GM04504 (cell line): ENCODE results near the gene ATOX1.

Source experiments
- DNase-seq: peaks from one replicate; pipeline ENCODE4 v3.0.0-alpha.2; 2012; ENCODE audit warnings: low read depth

ATOX1 gene

GRCh38 chr5:151770383-151771258 lies 12.2 kb upstream of the ATOX1 start:
- peak; percentile 54 for DNase-seq

- no peak for DNase-seq
Measured at GRCh38 chr5:151766975-151767374, 8.5 kb upstream of the ATOX1 start.

- DNase-seq = no peak
Measured at GRCh38 chr5:151764801-151765200, 6.4 kb upstream of the ATOX1 start.

DNA sequence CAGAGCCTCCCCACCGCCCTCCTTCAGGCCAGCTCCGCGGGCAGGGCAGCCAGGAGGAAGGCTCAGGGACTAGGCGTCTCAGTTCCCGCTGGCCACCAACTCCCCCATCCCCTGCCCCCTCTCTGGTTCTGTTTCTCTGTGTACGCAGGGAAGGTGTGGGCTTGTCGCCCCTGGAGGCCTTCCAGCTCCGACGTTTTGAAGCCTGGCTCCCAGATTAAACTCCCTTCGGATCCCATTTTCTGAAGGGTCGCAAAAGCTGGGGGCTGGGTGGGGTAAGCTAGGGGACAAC lies 346 bp downstream of the ATOX1 start:
- no peak for DNase-seq

DNA sequence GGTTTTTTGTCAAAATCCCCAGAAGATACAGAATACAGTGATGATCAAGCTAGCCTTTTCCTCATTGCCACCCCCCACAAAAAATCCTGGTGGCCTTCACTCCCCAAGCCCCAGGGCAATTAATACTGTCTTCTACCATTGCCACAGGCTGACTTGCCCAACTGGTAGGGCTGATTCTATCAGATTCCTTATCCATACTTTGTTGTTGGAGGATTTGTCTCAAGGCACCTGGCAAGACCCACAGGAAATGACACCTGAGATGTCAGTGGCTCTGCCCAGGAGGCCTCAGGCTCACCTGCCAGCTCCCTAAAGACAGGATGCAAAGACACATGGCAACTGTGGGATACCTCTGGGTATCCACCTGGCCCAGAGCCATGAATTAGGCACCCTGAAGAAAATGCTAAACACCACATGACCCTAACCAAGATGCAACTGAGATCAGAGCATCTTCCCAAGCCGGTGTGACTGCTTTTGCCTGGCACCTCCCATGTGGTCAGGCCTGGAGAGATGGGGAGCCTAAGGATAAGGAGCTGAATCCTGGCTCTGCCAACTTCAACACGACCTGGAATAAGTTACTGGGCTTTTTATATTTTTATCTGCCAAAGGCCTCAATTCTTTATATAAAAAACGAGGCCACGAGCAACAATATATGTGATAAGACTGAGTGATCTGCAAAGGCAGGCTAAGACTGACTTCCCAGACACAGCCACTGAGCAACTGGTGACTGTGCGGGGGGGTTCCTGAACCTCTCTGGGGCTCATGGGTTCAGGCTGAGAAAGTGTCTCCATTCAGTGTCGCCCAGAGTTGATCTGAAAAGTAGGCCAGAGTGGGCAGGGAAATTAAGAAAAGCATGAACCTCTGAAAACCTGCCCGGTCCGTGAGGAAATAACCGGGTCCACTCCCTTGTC lies 944 bp downstream of the ATOX1 start:
- DNase-seq = no peak

GRCh38 chr5:151755383-151755782 lies 3.0 kb downstream of the ATOX1 start:
- DNase-seq = no peak

DNA sequence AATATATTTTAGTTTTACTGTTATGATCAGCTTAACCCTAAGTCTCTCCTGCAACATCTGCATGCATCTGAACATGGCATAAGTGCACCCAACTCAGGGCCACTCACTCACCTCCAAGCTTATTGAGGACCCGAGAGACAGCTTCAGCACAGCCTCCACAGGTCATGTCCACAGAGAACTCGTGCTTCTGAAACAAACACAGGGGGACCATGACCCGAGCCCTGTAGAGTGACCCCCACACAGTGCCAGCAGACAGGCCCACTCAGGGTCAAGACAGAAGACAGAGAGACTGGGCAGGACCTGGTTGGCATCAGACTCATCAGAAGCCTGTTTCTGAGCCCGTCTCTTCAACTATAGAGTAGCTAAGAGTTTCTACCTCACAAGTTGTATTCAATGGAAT lies 6.8 kb downstream of the ATOX1 start:
- DNase-seq = no peak

GRCh38 chr5:151751091-151751490 lies 7.3 kb downstream of the ATOX1 start:
- DNase-seq = no peak

GRCh38 chr5:151750121-151750520 lies 8.3 kb downstream of the ATOX1 start:
- DNase-seq = no peak

DNA sequence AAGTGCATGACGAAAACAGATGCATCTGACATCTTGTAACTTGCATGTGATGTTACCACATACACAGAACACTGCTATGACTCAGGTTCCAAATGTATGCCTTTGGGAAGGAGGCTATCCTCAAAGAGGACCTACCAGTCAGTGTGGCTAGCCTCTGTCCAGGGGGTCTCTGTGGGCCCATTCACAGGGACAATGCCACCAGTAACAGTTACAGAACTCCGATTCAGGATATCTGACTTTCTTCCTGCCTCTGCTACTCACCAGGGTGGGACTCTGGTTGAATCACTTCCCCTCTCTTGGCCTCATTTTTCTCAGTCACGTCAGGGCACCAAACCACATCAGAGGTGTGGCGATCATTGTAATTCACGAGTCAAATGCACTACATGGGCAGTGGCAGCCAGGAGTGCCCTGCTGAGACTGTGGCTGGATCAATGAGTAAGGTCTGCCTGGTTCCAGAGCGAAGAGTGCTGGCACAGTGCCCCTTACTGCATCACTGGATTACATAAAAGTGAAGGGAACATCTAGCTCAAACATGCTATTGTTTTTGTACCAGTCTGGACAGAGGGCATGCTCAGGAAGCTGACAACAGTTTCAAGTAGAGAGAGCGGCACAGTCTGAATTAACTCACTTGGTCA lies 13.2 kb downstream of the ATOX1 start:
- DNase-seq = peak; percentile 71

GRCh38 chr5:151743530-151743929 lies 14.9 kb downstream of the ATOX1 start:
- no peak for DNase-seq

GRCh38 chr5:151742870-151743294 lies 15.5 kb downstream of the ATOX1 start:
- DNase-seq = no peak

GRCh38 chr5:151741678-151742423 lies 16.6 kb downstream of the ATOX1 start:
- no peak for DNase-seq

- DNase-seq = no peak
Measured at GRCh38 chr5:151740958-151741373, 17.5 kb downstream of the ATOX1 start.

GRCh38 chr5:151740336-151740942 lies 18.0 kb downstream of the ATOX1 start:
- DNase-seq = peak; percentile 93

DNA sequence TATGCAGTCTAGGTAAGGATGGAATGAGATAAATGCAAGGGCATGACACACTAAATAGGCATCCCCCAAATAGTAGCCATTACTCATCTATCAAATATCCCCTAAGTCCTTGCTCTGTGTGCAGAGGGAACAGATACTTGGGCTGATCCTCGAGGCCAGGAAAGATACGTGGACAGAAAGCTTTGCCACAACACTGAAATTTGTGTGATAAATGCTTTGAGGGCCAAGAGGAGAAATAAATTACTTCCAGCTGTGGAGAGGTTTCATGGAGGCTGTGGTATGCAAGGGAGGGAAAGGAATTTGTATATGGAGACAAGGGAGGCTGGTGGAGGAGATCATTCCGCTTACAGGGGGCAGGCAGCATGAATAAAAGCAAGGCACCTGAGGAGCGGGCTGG lies 18.5 kb downstream of the ATOX1 start:
- peak; percentile 91 for DNase-seq

- no peak for DNase-seq
Measured at GRCh38 chr5:151739395-151739794, 19.0 kb downstream of the ATOX1 start.

- no peak for DNase-seq
Measured at GRCh38 chr5:151738125-151738848, 20.1 kb downstream of the ATOX1 start.

- DNase-seq = no peak
Measured at GRCh38 chr5:151737431-151737830, 21.0 kb downstream of the ATOX1 start.

DNA sequence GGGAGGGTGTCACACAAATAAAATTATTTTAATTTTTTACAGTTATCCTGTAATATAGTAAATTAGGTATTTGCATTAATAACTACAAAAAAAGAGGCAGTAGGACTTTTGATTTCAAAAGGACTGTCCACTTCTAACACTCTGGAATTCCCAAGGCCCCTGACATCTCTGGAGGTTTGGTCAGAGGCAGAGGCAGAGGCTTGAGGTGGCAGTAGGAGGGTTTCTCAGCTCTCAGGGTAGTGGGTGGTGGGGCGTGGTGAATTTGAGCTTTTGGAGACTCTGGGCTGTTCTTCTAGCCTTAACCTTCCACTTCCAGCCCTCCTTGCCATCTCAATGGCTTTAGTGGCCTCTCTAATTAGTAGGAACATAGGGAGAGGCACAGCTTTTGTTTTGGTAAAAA lies 22.8 kb downstream of the ATOX1 start:
- DNase-seq = no peak

DNA sequence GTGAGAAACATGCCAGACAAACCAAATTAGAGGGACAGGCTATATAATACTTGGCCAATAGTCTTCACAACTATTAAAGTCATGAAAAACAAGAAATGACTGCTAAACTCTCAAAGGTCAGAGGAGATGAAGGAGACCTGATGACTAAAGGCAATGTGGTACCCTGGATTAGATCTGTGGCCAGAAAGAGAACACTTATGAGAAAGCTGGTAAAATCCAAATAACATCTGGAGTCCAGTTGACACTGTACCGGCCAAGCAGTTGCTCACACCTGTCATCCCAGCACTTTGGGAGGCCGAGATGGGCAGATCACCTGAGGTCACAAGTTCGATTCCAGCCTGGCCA lies 24.4 kb downstream of the ATOX1 start:
- DNase-seq = no peak
